SK-N-SH (cell line): Measurements from ENCODE around the gene U2SURP. TPM values are rescaled to one million over a fixed set of nuclear protein-coding genes. Genes with fewer than 3 reads are reported as not detected.

Experiments
- CTCF ChIA-PET: fragments of 300-600, 350-600 bp; formaldehyde crosslinking; extraction: SDS; loops from one replicate; lab custom pipeline; 2021; lab: Yijun Ruan, JAX
- POLR2A ChIA-PET: fragments of 350-600 bp; sonication (Branson Sonifier 250); formaldehyde crosslinking; extraction: SDS; loops from one replicate; lab custom pipeline; 2020; ENCODE audit warnings: antibody characterized with exemption, inconsistent platforms; lab: Yijun Ruan, JAX
- DNase-seq: peaks from one replicate; pipeline ENCODE4 v3.0.0; 2012
- H2AFZ ChIP-seq: fragments of 200-600 bp; sonication (generic); 2 replicates; pipeline ENCODE4 v1.8.1; 2016; ENCODE audit warnings: antibody characterized with exemption, mild to moderate bottlenecking, low read depth
- H3F3A ChIP-seq: fragments of 200-600 bp; sonication (generic); replicated peaks from 2 replicates; pipeline ENCODE3; 2016; ENCODE audit warnings: antibody characterized with exemption, mild to moderate bottlenecking; ENCODE audit not compliant: insufficient read depth
- H3K27ac ChIP-seq, 2 experiments: fragments of 200-500 bp in 1 of 2; fragments of 200-600 bp in 1 of 2; sonication (Bioruptor generic) in 1 of 2; sonication (generic), shearing (Covaris generic) in 1 of 2; 2 replicates each; pipeline versions ENCODE4 v1.5.1 to v1.6.1; 2014 to 2016; ENCODE audit warnings: low read depth in 2 of 2, inconsistent platforms in 1 of 2, low read length in 1 of 2, mild to moderate bottlenecking in 1 of 2, mixed read lengths in 1 of 2
- H3K27me3 ChIP-seq: fragments of 200-600 bp; sonication (generic), shearing (Covaris generic); 2 replicates; pipeline ENCODE4 v1.6.1; 2016; ENCODE audit warnings: mixed run types; ENCODE audit not compliant: insufficient read depth
- H3K36me3 ChIP-seq, 2 experiments: fragments of 200-500 bp in 1 of 2; fragments of 200-600 bp in 1 of 2; sonication (Bioruptor generic) in 1 of 2; sonication (generic) in 1 of 2; replicated peaks in 1 of 2; 2 replicates each; pipeline versions ENCODE3 to v1.5.1; 2014 to 2016; ENCODE audit warnings: low read length in 1 of 2, mild to moderate bottlenecking in 1 of 2; ENCODE audit not compliant: insufficient read depth in 2 of 2, control insufficient read depth in 1 of 2
- H3K4me1 ChIP-seq, 2 experiments: fragments of 200-500 bp in 1 of 2; fragments of 200-600 bp in 1 of 2; sonication (Bioruptor generic) in 1 of 2; sonication (generic), shearing (Covaris generic) in 1 of 2; 2 replicates each; pipeline versions ENCODE4 v1.5.1 to v1.6.1; 2014 to 2016; ENCODE audit warnings: low read depth in 1 of 2, low read length in 1 of 2, mixed run types in 1 of 2; ENCODE audit not compliant: insufficient read depth in 2 of 2, control insufficient read depth in 1 of 2
- H3K4me2 ChIP-seq: fragments of 200-600 bp; sonication (generic), shearing (Covaris generic); 2 replicates; pipeline ENCODE4 v1.6.1; 2017; ENCODE audit warnings: mixed run types
- H3K4me3 ChIP-seq, 2 experiments: fragments of 200-500 bp in 1 of 2; fragments of 200-600 bp in 1 of 2; sonication (Bioruptor generic) in 1 of 2; sonication (generic), shearing (Covaris generic) in 1 of 2; 2 replicates each; pipeline versions ENCODE4 v1.5.1 to v1.8.1; 2014 to 2016; ENCODE audit warnings: low read depth in 2 of 2, inconsistent platforms in 1 of 2, low read length in 1 of 2, mild to moderate bottlenecking in 1 of 2, mixed read lengths in 1 of 2, moderate library complexity in 1 of 2
- H3K79me2 ChIP-seq: fragments of 200-600 bp; sonication (generic); 2 replicates; pipeline ENCODE4 v1.8.1; 2017; ENCODE audit warnings: mild to moderate bottlenecking; ENCODE audit not compliant: insufficient read depth
- H3K9ac ChIP-seq: fragments of 200-600 bp; sonication (generic); 2 replicates; pipeline ENCODE4 v1.6.1; 2017; ENCODE audit warnings: mixed run types
- H3K9me2 ChIP-seq: fragments of 200-600 bp; sonication (generic); 2 replicates; pipeline ENCODE4 v1.6.1; 2017; ENCODE audit warnings: mixed run types
- H3K9me3 ChIP-seq: fragments of 200-600 bp; sonication (generic); 2 replicates; pipeline ENCODE4 v1.6.1; 2017; ENCODE audit warnings: mixed run types, mild to moderate bottlenecking, moderate library complexity
- H4K20me1 ChIP-seq: fragments of 200-600 bp; sonication (generic); 2 replicates; pipeline ENCODE4 v1.6.1; 2017; ENCODE audit warnings: mild to moderate bottlenecking, mixed run types; ENCODE audit not compliant: insufficient read depth
- CHD2 ChIP-seq: fragments of 150-350 bp; IDR thresholded peaks from 2 replicates; pipeline ENCODE4 v1.6.1; 2018; ENCODE audit warnings: low read length; ENCODE audit not compliant: partially characterized antibody
- EZH2phosphoT487 ChIP-seq: fragments of 200-600 bp; sonication (generic); IDR thresholded peaks from 2 replicates; pipeline ENCODE4 v1.6.1; 2017; ENCODE audit warnings: low read depth, mixed run types, mild to moderate bottlenecking, antibody characterized with exemption, moderate library complexity, borderline replicate concordance
- FOSL2 ChIP-seq: IDR thresholded peaks from 2 replicates; pipeline ENCODE4 v1.4.0; 2012; ENCODE audit warnings: low read depth, mild to moderate bottlenecking, moderate library complexity, borderline replicate concordance
- FOXJ3 ChIP-seq: sonication (generic); formaldehyde crosslinking; IDR thresholded peaks from 2 replicates; pipeline ENCODE4 v1.5.1; 2020; ENCODE audit warnings: mild to moderate bottlenecking, missing genetic modification reagents
- NRF1 ChIP-seq: IDR thresholded peaks from 2 replicates; pipeline ENCODE4 v1.6.1; 2012; ENCODE audit warnings: low read depth, mild to moderate bottlenecking, low read length
- RCOR1 ChIP-seq: fragments of 150-350 bp; IDR thresholded peaks from 2 replicates; pipeline ENCODE4 v1.6.1; 2017; ENCODE audit warnings: antibody characterized with exemption, low read length
- RXRA ChIP-seq: IDR thresholded peaks from 2 replicates; pipeline ENCODE4 v1.4.0; 2012; ENCODE audit warnings: low read depth, mild to moderate bottlenecking, borderline replicate concordance
- TEAD4 ChIP-seq: IDR thresholded peaks from 2 replicates; pipeline ENCODE4 v1.4.0; 2012; ENCODE audit warnings: mild to moderate bottlenecking, borderline replicate concordance; ENCODE audit not compliant: insufficient read depth
- WGBS: methylation state at CpG from one replicate; pipeline ENCODE4 v1.1.6; 2017; ENCODE audit warnings: low lambda C conversion rate; 5-methylcytosine and 5-hydroxymethylcytosine counted together
- polyA plus RNA-seq, 3 experiments: library from polyadenylated mRNA; depleted of rRNA; stranded (reverse); fragments of >200 nt; gene quantifications; 2 replicates each; pipeline ENCODE4 v1.2.3, GENCODE V29; 2012
- TF ChIP-seq, protein P1 (sequence below): IDR thresholded peaks from 2 replicates; pipeline ENCODE4 v1.4.0; 2012; ENCODE audit warnings: low read depth, borderline replicate concordance
- TF ChIP-seq, protein P2 (sequence below): IDR thresholded peaks from 2 replicates; pipeline ENCODE4; 2012
- TF ChIP-seq, protein P3 (sequence below): fragments of 200-600 bp; sonication (generic); IDR thresholded peaks from 2 replicates; pipeline ENCODE4 v1.6.1; 2017; ENCODE audit warnings: antibody characterized with exemption, mild to moderate bottlenecking, moderate library complexity
- TF ChIP-seq, protein P4 (sequence below): IDR thresholded peaks from 2 replicates; pipeline ENCODE4 v1.6.1; 2012; ENCODE audit warnings: mild to moderate bottlenecking, low read depth, low read length, moderate library complexity

The U2SURP gene
- polyA plus RNA-seq, 1 of the 3 experiments (the other 2 are of a cell fraction): 10.9 TPM

DNA sequence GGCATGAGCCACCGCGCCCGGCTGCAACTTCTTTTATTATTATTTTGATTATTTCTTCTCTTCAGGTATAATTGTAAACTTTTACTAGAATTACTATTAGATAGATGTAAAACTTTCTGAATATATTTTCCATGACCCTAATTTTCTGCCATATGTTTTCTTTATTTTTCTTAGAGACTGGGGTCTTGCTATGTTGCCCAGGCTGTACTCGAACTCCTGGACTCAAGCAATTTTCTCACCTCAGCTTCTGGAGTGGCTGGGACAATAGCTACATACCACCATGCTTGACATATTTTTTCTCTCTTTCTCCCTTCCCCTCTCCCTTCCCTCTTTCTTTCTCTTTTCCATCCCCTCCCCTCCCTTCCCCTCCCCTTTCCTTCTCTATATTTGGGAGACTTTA lies 88.6 kb downstream of the U2SURP start:
- ChIA-PET CTCF (no interaction called here), POLR2A (no interaction called here)
- no peaks in the 10 kb centered on the region for H3K79me2 ChIP-seq
- H3K9me2 ChIP-seq: no peaks in the 10 kb centered on the region
- H3K4me2 ChIP-seq: no peak overlapping the region
- H3K4me1 ChIP-seq: peaks cover 0 to 10% of the 10 kb centered on the region in 2 experiments; a peak in 2 of 4 replicates
- H2AFZ ChIP-seq: no peak overlapping the region
- H3F3A ChIP-seq: no peaks in the 10 kb centered on the region
- H3K4me3 ChIP-seq: no peak overlapping the region
- TF ChIP-seq FOXJ3 (CRISPR knock-in tag) (no peak), CHD2 (no peak), FOSL2 (no peak), EZH2phosphoT487 (no peak), NRF1 (no peak), TEAD4 (no peak), RCOR1 (no peak), RXRA (no peak)
- TF ChIP-seq, protein P1, sequence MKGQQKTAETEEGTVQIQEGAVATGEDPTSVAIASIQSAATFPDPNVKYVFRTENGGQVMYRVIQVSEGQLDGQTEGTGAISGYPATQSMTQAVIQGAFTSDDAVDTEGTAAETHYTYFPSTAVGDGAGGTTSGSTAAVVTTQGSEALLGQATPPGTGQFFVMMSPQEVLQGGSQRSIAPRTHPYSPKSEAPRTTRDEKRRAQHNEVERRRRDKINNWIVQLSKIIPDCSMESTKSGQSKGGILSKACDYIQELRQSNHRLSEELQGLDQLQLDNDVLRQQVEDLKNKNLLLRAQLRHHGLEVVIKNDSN: no peak
- TF ChIP-seq, protein P2, sequence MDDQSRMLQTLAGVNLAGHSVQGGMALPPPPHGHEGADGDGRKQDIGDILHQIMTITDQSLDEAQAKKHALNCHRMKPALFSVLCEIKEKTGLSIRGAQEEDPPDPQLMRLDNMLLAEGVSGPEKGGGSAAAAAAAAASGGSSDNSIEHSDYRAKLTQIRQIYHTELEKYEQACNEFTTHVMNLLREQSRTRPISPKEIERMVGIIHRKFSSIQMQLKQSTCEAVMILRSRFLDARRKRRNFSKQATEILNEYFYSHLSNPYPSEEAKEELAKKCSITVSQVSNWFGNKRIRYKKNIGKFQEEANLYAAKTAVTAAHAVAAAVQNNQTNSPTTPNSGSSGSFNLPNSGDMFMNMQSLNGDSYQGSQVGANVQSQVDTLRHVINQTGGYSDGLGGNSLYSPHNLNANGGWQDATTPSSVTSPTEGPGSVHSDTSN: no peak
- TF ChIP-seq, protein P3, sequence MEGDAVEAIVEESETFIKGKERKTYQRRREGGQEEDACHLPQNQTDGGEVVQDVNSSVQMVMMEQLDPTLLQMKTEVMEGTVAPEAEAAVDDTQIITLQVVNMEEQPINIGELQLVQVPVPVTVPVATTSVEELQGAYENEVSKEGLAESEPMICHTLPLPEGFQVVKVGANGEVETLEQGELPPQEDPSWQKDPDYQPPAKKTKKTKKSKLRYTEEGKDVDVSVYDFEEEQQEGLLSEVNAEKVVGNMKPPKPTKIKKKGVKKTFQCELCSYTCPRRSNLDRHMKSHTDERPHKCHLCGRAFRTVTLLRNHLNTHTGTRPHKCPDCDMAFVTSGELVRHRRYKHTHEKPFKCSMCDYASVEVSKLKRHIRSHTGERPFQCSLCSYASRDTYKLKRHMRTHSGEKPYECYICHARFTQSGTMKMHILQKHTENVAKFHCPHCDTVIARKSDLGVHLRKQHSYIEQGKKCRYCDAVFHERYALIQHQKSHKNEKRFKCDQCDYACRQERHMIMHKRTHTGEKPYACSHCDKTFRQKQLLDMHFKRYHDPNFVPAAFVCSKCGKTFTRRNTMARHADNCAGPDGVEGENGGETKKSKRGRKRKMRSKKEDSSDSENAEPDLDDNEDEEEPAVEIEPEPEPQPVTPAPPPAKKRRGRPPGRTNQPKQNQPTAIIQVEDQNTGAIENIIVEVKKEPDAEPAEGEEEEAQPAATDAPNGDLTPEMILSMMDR: no peak
- TF ChIP-seq, protein P4, sequence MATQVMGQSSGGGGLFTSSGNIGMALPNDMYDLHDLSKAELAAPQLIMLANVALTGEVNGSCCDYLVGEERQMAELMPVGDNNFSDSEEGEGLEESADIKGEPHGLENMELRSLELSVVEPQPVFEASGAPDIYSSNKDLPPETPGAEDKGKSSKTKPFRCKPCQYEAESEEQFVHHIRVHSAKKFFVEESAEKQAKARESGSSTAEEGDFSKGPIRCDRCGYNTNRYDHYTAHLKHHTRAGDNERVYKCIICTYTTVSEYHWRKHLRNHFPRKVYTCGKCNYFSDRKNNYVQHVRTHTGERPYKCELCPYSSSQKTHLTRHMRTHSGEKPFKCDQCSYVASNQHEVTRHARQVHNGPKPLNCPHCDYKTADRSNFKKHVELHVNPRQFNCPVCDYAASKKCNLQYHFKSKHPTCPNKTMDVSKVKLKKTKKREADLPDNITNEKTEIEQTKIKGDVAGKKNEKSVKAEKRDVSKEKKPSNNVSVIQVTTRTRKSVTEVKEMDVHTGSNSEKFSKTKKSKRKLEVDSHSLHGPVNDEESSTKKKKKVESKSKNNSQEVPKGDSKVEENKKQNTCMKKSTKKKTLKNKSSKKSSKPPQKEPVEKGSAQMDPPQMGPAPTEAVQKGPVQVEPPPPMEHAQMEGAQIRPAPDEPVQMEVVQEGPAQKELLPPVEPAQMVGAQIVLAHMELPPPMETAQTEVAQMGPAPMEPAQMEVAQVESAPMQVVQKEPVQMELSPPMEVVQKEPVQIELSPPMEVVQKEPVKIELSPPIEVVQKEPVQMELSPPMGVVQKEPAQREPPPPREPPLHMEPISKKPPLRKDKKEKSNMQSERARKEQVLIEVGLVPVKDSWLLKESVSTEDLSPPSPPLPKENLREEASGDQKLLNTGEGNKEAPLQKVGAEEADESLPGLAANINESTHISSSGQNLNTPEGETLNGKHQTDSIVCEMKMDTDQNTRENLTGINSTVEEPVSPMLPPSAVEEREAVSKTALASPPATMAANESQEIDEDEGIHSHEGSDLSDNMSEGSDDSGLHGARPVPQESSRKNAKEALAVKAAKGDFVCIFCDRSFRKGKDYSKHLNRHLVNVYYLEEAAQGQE: no peak
- H3K27me3 ChIP-seq: no peaks in the 10 kb centered on the region; the same call in 1 of the 2 replicates
- no peaks in the 10 kb centered on the region for H3K9me3 ChIP-seq
- no peaks in the 10 kb centered on the region for H3K36me3 ChIP-seq
- WGBS: 76% methylated on average over 4 of the region's 4 CpGs
- peak overlapping the region in 1 of 2 experiments; percentile 31; a peak in 1 of 4 replicates for H3K27ac ChIP-seq
- no peak overlapping the region for H3K9ac ChIP-seq
- H4K20me1 ChIP-seq: no peaks in the 10 kb centered on the region
- DNase-seq: no peak
